ENCODE measurements around the gene NRCAM.

Gene NRCAM

GRCh38 chr7:108147031-108147563, 309.1 kb downstream of the NRCAM start:
- no peak for TF ChIP-seq CTCF (IDR thresholded peaks at IDR 0.05; ENCODE audit: low read length, missing control alignments)
- no peak overlapping the region for H3K4me3 ChIP-seq (replicated peaks; ENCODE audit: low read depth, low read length)
- DNase-seq (ENCODE audit: low read depth) = no peak

GRCh38 chr7:108146070-108146842, 310.0 kb downstream of the NRCAM start:
- DNase-seq (ENCODE audit: low read depth) = peak; percentile 91
- H3K4me3 ChIP-seq (replicated peaks; ENCODE audit: low read depth, low read length) = no peak overlapping the region
- TF ChIP-seq CTCF (IDR thresholded peaks at IDR 0.05; ENCODE audit: low read length, missing control alignments) = peak; percentile 92

- DNase-seq (ENCODE audit: low read depth) = no peak
- no peak for TF ChIP-seq CTCF (IDR thresholded peaks at IDR 0.05; ENCODE audit: low read length, missing control alignments)
- H3K4me3 ChIP-seq (replicated peaks; ENCODE audit: low read depth, low read length) = no peak overlapping the region
Observed at GRCh38 chr7:108145401-108145800, 310.8 kb downstream of the NRCAM start.

GRCh38 chr7:108144931-108145330, 311.3 kb downstream of the NRCAM start:
- H3K4me3 ChIP-seq (replicated peaks; ENCODE audit: low read depth, low read length) = no peak overlapping the region
- DNase-seq (ENCODE audit: low read depth) = no peak
- TF ChIP-seq CTCF (IDR thresholded peaks at IDR 0.05; ENCODE audit: low read length, missing control alignments) = no peak

GRCh38 chr7:108143658-108144420, 312.4 kb downstream of the NRCAM start:
- H3K4me3 ChIP-seq (replicated peaks; ENCODE audit: low read depth, low read length) = no peak overlapping the region
- TF ChIP-seq CTCF (IDR thresholded peaks at IDR 0.05; ENCODE audit: low read length, missing control alignments) = no peak
- no peak for DNase-seq (ENCODE audit: low read depth)

GRCh38 chr7:108142675-108143259, 313.5 kb downstream of the NRCAM start:
- DNase-seq (ENCODE audit: low read depth) = no peak
- TF ChIP-seq CTCF (IDR thresholded peaks at IDR 0.05; ENCODE audit: low read length, missing control alignments) = no peak
- H3K4me3 ChIP-seq (replicated peaks; ENCODE audit: low read depth, low read length) = no peak overlapping the region

Measured in fibroblast of pulmonary artery (primary cell).